ENCODE data around the gene COL27A1. TPM values are rescaled to one million over a fixed set of nuclear protein-coding genes. Genes with fewer than 3 reads are reported as not detected.

The COL27A1 gene
- total and polyA plus RNA-seq, 9 of the 15 experiments (the other 6 are each of a cell fraction or from before 2014, with no cell fraction given): 0.07 TPM; not detected in 8

DNA sequence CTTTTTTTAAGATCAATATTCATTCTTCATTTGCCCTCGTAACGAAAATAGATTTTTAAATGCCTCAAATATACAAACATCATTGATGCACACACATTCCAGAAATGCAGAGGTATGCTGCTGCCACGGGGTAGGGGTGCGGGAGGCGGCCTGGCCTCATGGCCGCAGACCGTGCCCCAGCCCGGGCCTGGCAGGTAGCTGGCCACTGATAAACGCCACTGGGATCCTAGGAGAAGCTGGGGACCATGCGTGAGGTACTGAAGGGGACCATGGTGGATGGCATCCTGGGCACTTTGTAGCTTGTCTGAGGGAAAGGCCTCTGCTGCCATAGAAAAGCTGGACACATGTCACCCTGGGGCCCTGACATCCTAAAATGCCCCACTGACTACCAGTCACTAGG lies 180.8 kb downstream of the COL27A1 start:
- H3K4me3 ChIP-seq: no peak overlapping the region
- intact Hi-C loops (cut with micrococcal nuclease) (loop anchor here (5.0 kb wide), 2 partner anchors 166 to 316 kb away; no protein-coding TSS in a partner anchor), in situ Hi-C loops (cut with MboI) (no loop called here)
- no peak overlapping the region for H3K4me2 ChIP-seq (ENCODE audit: insufficient read depth, low read length)
- no peaks in the 10 kb centered on the region for H3K9me3 ChIP-seq (replicated peaks; ENCODE audit: control insufficient read depth, insufficient read depth, low read depth, low read length)
- TF ChIP-seq RBM22 (IDR thresholded peaks at IDR 0.05; ENCODE audit: low read depth, low read length, poor library complexity, severe bottlenecking) (peak; percentile 56), POLR2G (IDR thresholded peaks at IDR 0.05; ENCODE audit: low read depth, low read length) (peak; percentile 55), ZNF146 (CRISPR knock-in tag; IDR thresholded peaks at IDR 0.05; ENCODE audit: unreplicated experiment) (no peak), SRSF1 (IDR thresholded peaks at IDR 0.05; ENCODE audit: low read depth, low read length) (no peak)
- POLR2A ChIA-PET: interaction anchor here (1.0 kb wide), 1 partner anchor 10 kb away, joined by 3 read pairs; no protein-coding TSS in a partner anchor
- no peak for DNase-seq (ENCODE audit: extremely low read depth in 1 of 4, low spot score in 3 of 4)
- BruUV-seq (replicated peaks): no TSS peak
- no peak for FAIRE-seq
- peaks cover 4% of the 10 kb centered on the region; the same call in 1 of the 3 replicates for H3K36me3 ChIP-seq (ENCODE audit: control insufficient read depth, insufficient read depth, low read length)
- peaks cover 0 to 3% of the 10 kb centered on the region in 2 experiments; a peak in 1 of 5 replicates for H3K4me1 ChIP-seq (replicated peaks in 1 of 2; ENCODE audit: control insufficient read depth in 2 of 2, insufficient read depth in 2 of 2, low read length in 2 of 2)
- CTCF ChIA-PET (ENCODE audit: low intra/inter-chr PET ratio): no interaction called here
- H3K9me1 ChIP-seq (ENCODE audit: control insufficient read depth, insufficient read depth, low read length): no peaks in the 10 kb centered on the region
- ATAC-seq: no peak
- peaks cover 0 to 9% of the 10 kb centered on the region in 2 experiments; a peak in 1 of 5 replicates for H3K27me3 ChIP-seq (ENCODE audit: control insufficient read depth in 2 of 2, insufficient read depth in 2 of 2, low read length in 2 of 2)
- no peak overlapping the region for H3K9ac ChIP-seq (ENCODE audit: insufficient read depth in 1 of 2, low read depth in 2 of 2, low read length in 2 of 2)
- peaks cover 7% of the 10 kb centered on the region; the same call in 1 of the 2 replicates for H4K20me1 ChIP-seq (replicated peaks; ENCODE audit: control insufficient read depth, insufficient read depth, low read length)
- WGBS (ENCODE audit: insufficient coverage, low coverage, missing lambda C conversion rate): 54% methylated on average over 10 of the region's 10 CpGs
- no peak overlapping the region for H2AFZ ChIP-seq (ENCODE audit: low read depth, low read length)
- H3K27ac ChIP-seq (ENCODE audit: extremely low read depth, low read depth, low read length): no peak overlapping the region
- no peaks in the 10 kb centered on the region for H3K79me2 ChIP-seq (ENCODE audit: control insufficient read depth, insufficient read depth, low read length)

All from K562 (cell line).